Colonic mucosa (tissue), 4 donors: ENCODE data around the gene CWC25. TPM values are rescaled to one million over a fixed set of nuclear protein-coding genes. Genes with fewer than 3 reads are reported as not detected.

Source experiments
- DNase-seq: peaks from one replicate; pipeline ENCODE4 v3.0.0-alpha.2; 2020
- H3K27ac ChIP-seq: fragments of 200-600 bp; one replicate; pipeline ENCODE4 v1.8.0; 2021
- H3K27me3 ChIP-seq: fragments of 200-600 bp; one replicate; pipeline ENCODE4 v1.8.0; 2021
- H3K36me3 ChIP-seq: fragments of 200-600 bp; one replicate; pipeline ENCODE4 v1.8.0; 2021
- H3K4me1 ChIP-seq: fragments of 200-600 bp; one replicate; pipeline ENCODE4 v1.8.0; 2021; ENCODE audit warnings: mild to moderate bottlenecking
- H3K4me3 ChIP-seq: fragments of 200-600 bp; one replicate; pipeline ENCODE4 v1.8.0; 2021
- H3K9ac ChIP-seq, 2 donors: one replicate each; pipeline ENCODE4 v1.7.0; 2013; ENCODE audit warnings: control low read depth in 2 of 2, low read depth in 2 of 2, low read length in 2 of 2
- H3K9me3 ChIP-seq: fragments of 200-600 bp; one replicate; pipeline ENCODE4 v1.8.0; 2021
- CTCF ChIP-seq: fragments of 200-600 bp; IDR thresholded peaks from one replicate; pipeline ENCODE4 v1.8.0; 2022; ENCODE audit warnings: antibody characterized with exemption, mild to moderate bottlenecking
- intact Hi-C: fragments of 100-400 bp; cut with DNase I; formaldehyde crosslinking; loops from one replicate; pipeline ENCODE4 v1.14.1; 2022
- total RNA-seq, 2 donors: library from RNA; stranded (reverse); fragmentation: NEBNext Ultra II Directional in 1 of 2; extraction: Animal tissue kit (Norgen Biotek cat#: 25700) in 1 of 2; gene quantifications; one replicate each; pipeline ENCODE4 v1.2.1, GENCODE V29; 2021
- donor health status: healthy.
- donor health status: DM: no; HTN: no; CAD: no.
- donor health status: DM: no; HTN: no; CAD: no.

CWC25 gene
- total RNA-seq, 2 donors from 2014 or later: 18.7 TPM

- peaks cover 22% of the 10 kb centered on the region for H3K36me3 ChIP-seq
- H3K9me3 ChIP-seq: no peaks in the 10 kb centered on the region
- no peak for TF ChIP-seq CTCF
- H3K4me1 ChIP-seq: peaks cover 7% of the 10 kb centered on the region
- intact Hi-C loops: no loop called here
- no peak overlapping the region for H3K4me3 ChIP-seq
- H3K27ac ChIP-seq: no peak overlapping the region
- no peaks in the 10 kb centered on the region for H3K27me3 ChIP-seq
- no peak overlapping the region for H3K9ac ChIP-seq
- DNase-seq: no peak
These were observed 23.4 kb upstream of the CWC25 start for GRCh38 chr17:38848557-38848891.

GRCh38 chr17:38844261-38844757 lies 19.2 kb upstream of the CWC25 start:
- Histone ChIP-seq H3K4me3 (no peak overlapping the region), H3K27me3 (no peaks in the 10 kb centered on the region), H3K9ac (peak overlapping the region in 1 of 2 donors; percentile 35), H3K27ac (no peak overlapping the region), H3K9me3 (no peaks in the 10 kb centered on the region), H3K36me3 (peaks cover 13% of the 10 kb centered on the region), H3K4me1 (no peaks in the 10 kb centered on the region)
- TF ChIP-seq CTCF: no peak
- intact Hi-C loops: no loop called here
- DNase-seq: no peak

- H3K36me3 ChIP-seq: no peaks in the 10 kb centered on the region
These were observed 684 bp upstream of the CWC25 start for GRCh38 chr17:38825762-38826247.

GRCh38 chr17:38815576-38816193 lies 9.4 kb downstream of the CWC25 start:
- Histone ChIP-seq H3K4me3 (no peak overlapping the region), H3K9ac (no peak overlapping the region), H3K27me3 (no peaks in the 10 kb centered on the region), H3K4me1 (no peaks in the 10 kb centered on the region), H3K9me3 (no peaks in the 10 kb centered on the region), H3K27ac (no peak overlapping the region), H3K36me3 (peaks cover 5% of the 10 kb centered on the region)
- TF ChIP-seq CTCF: no peak
- intact Hi-C loops: no loop called here
- no peak for DNase-seq

More at GRCh38 chr17:38825762-38826247, 684 bp upstream of the CWC25 start:
- H3K9me3 ChIP-seq: no peaks in the 10 kb centered on the region
- peak overlapping the region; percentile 85 for H3K27ac ChIP-seq
- peaks cover 6% of the 10 kb centered on the region for H3K4me1 ChIP-seq
- H3K27me3 ChIP-seq: no peaks in the 10 kb centered on the region
- intact Hi-C loops: loop anchor here (2.0 kb wide), 1 partner anchor 27 kb away; the partner anchor contains the start of gene RPL23
- H3K4me3 ChIP-seq: peak overlapping the region; percentile 88
- H3K9ac ChIP-seq: peak overlapping the region; percentile 87 to 99
- TF ChIP-seq CTCF: no peak
- DNase-seq: no peak

- no peak for DNase-seq
- intact Hi-C loops: loop anchor here (5.0 kb wide), 1 partner anchor 57 kb away; no protein-coding TSS in a partner anchor
- H3K27ac ChIP-seq: no peak overlapping the region
- no peaks in the 10 kb centered on the region for H3K9me3 ChIP-seq
- no peak overlapping the region for H3K9ac ChIP-seq
- no peak overlapping the region for H3K4me3 ChIP-seq
- H3K27me3 ChIP-seq: no peaks in the 10 kb centered on the region
- TF ChIP-seq CTCF: no peak
- H3K36me3 ChIP-seq: peaks cover 33% of the 10 kb centered on the region
- H3K4me1 ChIP-seq: no peaks in the 10 kb centered on the region
These were observed 15.3 kb downstream of the CWC25 start for GRCh38 chr17:38809828-38810227.
